Ureter (tissue), 1 donor: ENCODE measurements around the gene TMEM92. TPM values are rescaled to one million over a fixed set of nuclear protein-coding genes. Genes with fewer than 3 reads are reported as not detected.

Source experiments
- DNase-seq: peaks from one replicate; pipeline ENCODE4 v3.0.0-alpha.2; 2020; ENCODE audit warnings: low spot score
- total RNA-seq: library from RNA; stranded (reverse); gene quantifications from one replicate; pipeline ENCODE4 v1.2.4, GENCODE V29; 2023
- donor health status: DM: yes; HTN: yes; CAD: no.

TMEM92 gene
- total RNA-seq, 1 donor from 2014 or later = 3.0 TPM

GRCh38 chr17:50328363-50329325 lies 54.4 kb downstream of the TMEM92 start:
- no peak for DNase-seq

GRCh38 chr17:50329716-50330115 lies 55.5 kb downstream of the TMEM92 start:
- no peak for DNase-seq

GRCh38 chr17:50330151-50330775 lies 56.0 kb downstream of the TMEM92 start:
- no peak for DNase-seq

Other genes with a start within 250 kb of the TMEM92 start
- gene ITGA3, start 218.4 kb upstream of the TMEM92 start, total RNA-seq = 211 TPM
- 25.7 TPM for gene PDK2, start 179.1 kb upstream of the TMEM92 start, total RNA-seq
- gene SAMD14, start 144.3 kb upstream of the TMEM92 start, total RNA-seq = 5.5 TPM
- gene PPP1R9B, start 123.8 kb upstream of the TMEM92 start, total RNA-seq = 38.4 TPM
- 16.9 TPM for gene SGCA, start 108.5 kb upstream of the TMEM92 start, total RNA-seq
- 331 TPM for gene COL1A1, start 72.8 kb upstream of the TMEM92 start, total RNA-seq
- 31.2 TPM for gene XYLT2, start 71.7 kb downstream of the TMEM92 start, total RNA-seq
- gene MRPL27, start 98.7 kb downstream of the TMEM92 start, total RNA-seq = 55.0 TPM
- 0.94 TPM for gene EME1, start 98.8 kb downstream of the TMEM92 start, total RNA-seq
- gene LRRC59, start 123.1 kb downstream of the TMEM92 start, total RNA-seq = 73.5 TPM
- 172 TPM for gene ACSF2, start 151.8 kb downstream of the TMEM92 start, total RNA-seq
- gene CHAD, start 194.4 kb downstream of the TMEM92 start, total RNA-seq = not detected
- gene RSAD1, start 204.4 kb downstream of the TMEM92 start, total RNA-seq = 33.2 TPM
- gene MYCBPAP, start 234.0 kb downstream of the TMEM92 start, total RNA-seq = 1.1 TPM